ENCODE measurements around the gene ZNF25. TPM values are rescaled to one million over a fixed set of nuclear protein-coding genes. Genes with fewer than 3 reads are reported as not detected.

Gene ZNF25
- total and polyA plus RNA-seq, 9 of the 15 experiments (the other 6 are each of a cell fraction or from before 2014, with no cell fraction given): 0.62 to 2.3 (median 1.6) TPM

DNA sequence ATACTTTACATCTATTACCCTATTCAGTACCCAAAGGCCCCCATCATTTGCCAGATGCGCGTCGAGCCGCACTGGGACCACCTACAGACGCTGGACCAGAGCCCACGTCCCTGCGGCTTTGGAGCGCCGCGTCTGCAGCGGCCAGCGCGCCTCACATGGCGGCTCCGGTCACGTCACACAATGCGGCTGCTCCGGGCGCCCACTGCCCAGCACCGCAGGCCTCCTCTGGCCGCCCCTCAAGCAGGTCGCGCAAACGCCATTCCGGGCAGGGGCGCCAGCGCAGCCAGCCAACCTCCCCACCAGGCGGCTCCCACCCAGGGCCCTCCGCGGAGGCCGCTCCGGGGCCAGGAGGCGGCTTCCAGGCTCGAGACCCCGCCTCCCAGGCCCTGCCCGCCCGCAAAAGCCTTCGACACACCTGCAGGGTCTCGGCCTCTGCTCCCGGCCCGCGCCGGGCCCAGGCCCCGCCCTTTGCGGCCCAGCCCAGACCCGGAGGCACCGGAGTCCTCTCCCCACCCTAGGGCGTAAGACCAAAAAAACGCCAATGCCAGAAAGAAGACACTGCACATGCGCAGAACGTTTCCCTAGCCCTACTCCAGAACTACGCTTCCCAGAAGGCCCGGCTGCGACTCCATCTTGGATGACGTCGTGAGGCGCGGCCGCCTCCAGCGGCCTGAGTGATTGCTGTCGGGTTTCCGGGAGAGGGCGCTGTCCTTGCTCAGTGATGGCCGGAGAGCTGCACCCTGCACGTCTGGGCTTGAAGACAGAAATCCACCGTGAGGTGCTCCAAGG, at the start of gene ZNF25 (continued):
- TF ChIP-seq, protein P1, sequence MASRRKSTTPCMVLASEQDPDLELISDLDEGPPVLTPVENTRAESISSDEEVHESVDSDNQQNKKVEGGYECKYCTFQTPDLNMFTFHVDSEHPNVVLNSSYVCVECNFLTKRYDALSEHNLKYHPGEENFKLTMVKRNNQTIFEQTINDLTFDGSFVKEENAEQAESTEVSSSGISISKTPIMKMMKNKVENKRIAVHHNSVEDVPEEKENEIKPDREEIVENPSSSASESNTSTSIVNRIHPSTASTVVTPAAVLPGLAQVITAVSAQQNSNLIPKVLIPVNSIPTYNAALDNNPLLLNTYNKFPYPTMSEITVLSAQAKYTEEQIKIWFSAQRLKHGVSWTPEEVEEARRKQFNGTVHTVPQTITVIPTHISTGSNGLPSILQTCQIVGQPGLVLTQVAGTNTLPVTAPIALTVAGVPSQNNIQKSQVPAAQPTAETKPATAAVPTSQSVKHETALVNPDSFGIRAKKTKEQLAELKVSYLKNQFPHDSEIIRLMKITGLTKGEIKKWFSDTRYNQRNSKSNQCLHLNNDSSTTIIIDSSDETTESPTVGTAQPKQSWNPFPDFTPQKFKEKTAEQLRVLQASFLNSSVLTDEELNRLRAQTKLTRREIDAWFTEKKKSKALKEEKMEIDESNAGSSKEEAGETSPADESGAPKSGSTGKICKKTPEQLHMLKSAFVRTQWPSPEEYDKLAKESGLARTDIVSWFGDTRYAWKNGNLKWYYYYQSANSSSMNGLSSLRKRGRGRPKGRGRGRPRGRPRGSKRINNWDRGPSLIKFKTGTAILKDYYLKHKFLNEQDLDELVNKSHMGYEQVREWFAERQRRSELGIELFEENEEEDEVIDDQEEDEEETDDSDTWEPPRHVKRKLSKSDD (conservative IDR thresholded peaks at IDR 0.05; ENCODE audit: low read length): no peak
- TF ChIP-seq FOSL1 (tag; conservative IDR thresholded peaks at IDR 0.05): no peak
- TF ChIP-seq, protein P2, sequence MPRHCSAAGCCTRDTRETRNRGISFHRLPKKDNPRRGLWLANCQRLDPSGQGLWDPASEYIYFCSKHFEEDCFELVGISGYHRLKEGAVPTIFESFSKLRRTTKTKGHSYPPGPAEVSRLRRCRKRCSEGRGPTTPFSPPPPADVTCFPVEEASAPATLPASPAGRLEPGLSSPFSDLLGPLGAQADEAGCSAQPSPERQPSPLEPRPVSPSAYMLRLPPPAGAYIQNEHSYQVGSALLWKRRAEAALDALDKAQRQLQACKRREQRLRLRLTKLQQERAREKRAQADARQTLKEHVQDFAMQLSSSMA (CRISPR knock-in tag; IDR thresholded peaks at IDR 0.05): no peak
- TF ChIP-seq, protein P3, sequence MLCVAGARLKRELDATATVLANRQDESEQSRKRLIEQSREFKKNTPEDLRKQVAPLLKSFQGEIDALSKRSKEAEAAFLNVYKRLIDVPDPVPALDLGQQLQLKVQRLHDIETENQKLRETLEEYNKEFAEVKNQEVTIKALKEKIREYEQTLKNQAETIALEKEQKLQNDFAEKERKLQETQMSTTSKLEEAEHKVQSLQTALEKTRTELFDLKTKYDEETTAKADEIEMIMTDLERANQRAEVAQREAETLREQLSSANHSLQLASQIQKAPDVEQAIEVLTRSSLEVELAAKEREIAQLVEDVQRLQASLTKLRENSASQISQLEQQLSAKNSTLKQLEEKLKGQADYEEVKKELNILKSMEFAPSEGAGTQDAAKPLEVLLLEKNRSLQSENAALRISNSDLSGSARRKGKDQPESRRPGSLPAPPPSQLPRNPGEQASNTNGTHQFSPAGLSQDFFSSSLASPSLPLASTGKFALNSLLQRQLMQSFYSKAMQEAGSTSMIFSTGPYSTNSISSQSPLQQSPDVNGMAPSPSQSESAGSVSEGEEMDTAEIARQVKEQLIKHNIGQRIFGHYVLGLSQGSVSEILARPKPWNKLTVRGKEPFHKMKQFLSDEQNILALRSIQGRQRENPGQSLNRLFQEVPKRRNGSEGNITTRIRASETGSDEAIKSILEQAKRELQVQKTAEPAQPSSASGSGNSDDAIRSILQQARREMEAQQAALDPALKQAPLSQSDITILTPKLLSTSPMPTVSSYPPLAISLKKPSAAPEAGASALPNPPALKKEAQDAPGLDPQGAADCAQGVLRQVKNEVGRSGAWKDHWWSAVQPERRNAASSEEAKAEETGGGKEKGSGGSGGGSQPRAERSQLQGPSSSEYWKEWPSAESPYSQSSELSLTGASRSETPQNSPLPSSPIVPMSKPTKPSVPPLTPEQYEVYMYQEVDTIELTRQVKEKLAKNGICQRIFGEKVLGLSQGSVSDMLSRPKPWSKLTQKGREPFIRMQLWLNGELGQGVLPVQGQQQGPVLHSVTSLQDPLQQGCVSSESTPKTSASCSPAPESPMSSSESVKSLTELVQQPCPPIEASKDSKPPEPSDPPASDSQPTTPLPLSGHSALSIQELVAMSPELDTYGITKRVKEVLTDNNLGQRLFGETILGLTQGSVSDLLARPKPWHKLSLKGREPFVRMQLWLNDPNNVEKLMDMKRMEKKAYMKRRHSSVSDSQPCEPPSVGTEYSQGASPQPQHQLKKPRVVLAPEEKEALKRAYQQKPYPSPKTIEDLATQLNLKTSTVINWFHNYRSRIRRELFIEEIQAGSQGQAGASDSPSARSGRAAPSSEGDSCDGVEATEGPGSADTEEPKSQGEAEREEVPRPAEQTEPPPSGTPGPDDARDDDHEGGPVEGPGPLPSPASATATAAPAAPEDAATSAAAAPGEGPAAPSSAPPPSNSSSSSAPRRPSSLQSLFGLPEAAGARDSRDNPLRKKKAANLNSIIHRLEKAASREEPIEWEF (CRISPR knock-in tag; IDR thresholded peaks at IDR 0.05): no peak
- TF ChIP-seq FOXA3 (CRISPR knock-in tag; conservative IDR thresholded peaks at IDR 0.05 in 1 of 2, IDR thresholded peaks at IDR 0.05 in 1 of 2): 0 out of 4 replicates have a peak, but pooled peaks of 1 of the 2 experiments have one; percentile 30
- no peak for TF ChIP-seq FUS (optimal IDR thresholded peaks at IDR 0.05; ENCODE audit: low read depth, low read length)
- TF ChIP-seq, protein P4, sequence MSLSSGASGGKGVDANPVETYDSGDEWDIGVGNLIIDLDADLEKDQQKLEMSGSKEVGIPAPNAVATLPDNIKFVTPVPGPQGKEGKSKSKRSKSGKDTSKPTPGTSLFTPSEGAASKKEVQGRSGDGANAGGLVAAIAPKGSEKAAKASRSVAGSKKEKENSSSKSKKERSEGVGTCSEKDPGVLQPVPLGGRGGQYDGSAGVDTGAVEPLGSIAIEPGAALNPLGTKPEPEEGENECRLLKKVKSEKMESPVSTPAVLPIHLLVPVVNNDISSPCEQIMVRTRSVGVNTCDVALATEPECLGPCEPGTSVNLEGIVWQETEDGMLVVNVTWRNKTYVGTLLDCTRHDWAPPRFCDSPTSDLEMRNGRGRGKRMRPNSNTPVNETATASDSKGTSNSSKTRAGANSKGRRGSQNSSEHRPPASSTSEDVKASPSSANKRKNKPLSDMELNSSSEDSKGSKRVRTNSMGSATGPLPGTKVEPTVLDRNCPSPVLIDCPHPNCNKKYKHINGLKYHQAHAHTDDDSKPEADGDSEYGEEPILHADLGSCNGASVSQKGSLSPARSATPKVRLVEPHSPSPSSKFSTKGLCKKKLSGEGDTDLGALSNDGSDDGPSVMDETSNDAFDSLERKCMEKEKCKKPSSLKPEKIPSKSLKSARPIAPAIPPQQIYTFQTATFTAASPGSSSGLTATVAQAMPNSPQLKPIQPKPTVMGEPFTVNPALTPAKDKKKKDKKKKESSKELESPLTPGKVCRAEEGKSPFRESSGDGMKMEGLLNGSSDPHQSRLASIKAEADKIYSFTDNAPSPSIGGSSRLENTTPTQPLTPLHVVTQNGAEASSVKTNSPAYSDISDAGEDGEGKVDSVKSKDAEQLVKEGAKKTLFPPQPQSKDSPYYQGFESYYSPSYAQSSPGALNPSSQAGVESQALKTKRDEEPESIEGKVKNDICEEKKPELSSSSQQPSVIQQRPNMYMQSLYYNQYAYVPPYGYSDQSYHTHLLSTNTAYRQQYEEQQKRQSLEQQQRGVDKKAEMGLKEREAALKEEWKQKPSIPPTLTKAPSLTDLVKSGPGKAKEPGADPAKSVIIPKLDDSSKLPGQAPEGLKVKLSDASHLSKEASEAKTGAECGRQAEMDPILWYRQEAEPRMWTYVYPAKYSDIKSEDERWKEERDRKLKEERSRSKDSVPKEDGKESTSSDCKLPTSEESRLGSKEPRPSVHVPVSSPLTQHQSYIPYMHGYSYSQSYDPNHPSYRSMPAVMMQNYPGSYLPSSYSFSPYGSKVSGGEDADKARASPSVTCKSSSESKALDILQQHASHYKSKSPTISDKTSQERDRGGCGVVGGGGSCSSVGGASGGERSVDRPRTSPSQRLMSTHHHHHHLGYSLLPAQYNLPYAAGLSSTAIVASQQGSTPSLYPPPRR (CRISPR knock-in tag; IDR thresholded peaks at IDR 0.05; ENCODE audit: borderline replicate concordance): no peak
- peak; percentile 34 for TF ChIP-seq TBP (optimal IDR thresholded peaks at IDR 0.05; ENCODE audit: low read depth, low read length)
- TF ChIP-seq, protein P5, sequence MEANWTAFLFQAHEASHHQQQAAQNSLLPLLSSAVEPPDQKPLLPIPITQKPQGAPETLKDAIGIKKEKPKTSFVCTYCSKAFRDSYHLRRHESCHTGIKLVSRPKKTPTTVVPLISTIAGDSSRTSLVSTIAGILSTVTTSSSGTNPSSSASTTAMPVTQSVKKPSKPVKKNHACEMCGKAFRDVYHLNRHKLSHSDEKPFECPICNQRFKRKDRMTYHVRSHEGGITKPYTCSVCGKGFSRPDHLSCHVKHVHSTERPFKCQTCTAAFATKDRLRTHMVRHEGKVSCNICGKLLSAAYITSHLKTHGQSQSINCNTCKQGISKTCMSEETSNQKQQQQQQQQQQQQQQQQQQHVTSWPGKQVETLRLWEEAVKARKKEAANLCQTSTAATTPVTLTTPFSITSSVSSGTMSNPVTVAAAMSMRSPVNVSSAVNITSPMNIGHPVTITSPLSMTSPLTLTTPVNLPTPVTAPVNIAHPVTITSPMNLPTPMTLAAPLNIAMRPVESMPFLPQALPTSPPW (CRISPR knock-in tag; IDR thresholded peaks at IDR 0.05): peak; percentile 89
- TF ChIP-seq SNIP1 (IDR thresholded peaks at IDR 0.05; ENCODE audit: low read depth): no peak

Measured in K562 (cell line).